Upper lobe of left lung (tissue), 4 donors: ENCODE results near the gene STXBP5L.

Source experiments
- CTCF ChIP-seq, 6 experiments: fragments of 450-650 bp in 4 of 6; fragments of 200-600 bp in 2 of 6; sonication (generic) in 2 of 6; IDR thresholded peaks; one replicate each; pipeline ENCODE4 v1.5.1; 2016 to 2019; ENCODE audit warnings: antibody characterized with exemption in 6 of 6
- EP300 ChIP-seq, 4 donors: sonication (generic); formaldehyde crosslinking; IDR thresholded peaks; one replicate each; pipeline ENCODE4 v1.5.1; 2017; ENCODE audit warnings: antibody characterized with exemption in 4 of 4, control low read depth in 2 of 4
- POLR2A ChIP-seq, 4 donors: fragments of 450-650 bp; IDR thresholded peaks; one replicate each; pipeline ENCODE4 v1.5.1; 2016 to 2017; ENCODE audit warnings: antibody characterized with exemption in 4 of 4, mild to moderate bottlenecking in 2 of 4
- POLR2AphosphoS5 ChIP-seq, 2 donors: sonication (generic); formaldehyde crosslinking; IDR thresholded peaks; one replicate each; pipeline ENCODE4 v1.5.1; 2017; ENCODE audit warnings: antibody characterized with exemption in 2 of 2

DNA sequence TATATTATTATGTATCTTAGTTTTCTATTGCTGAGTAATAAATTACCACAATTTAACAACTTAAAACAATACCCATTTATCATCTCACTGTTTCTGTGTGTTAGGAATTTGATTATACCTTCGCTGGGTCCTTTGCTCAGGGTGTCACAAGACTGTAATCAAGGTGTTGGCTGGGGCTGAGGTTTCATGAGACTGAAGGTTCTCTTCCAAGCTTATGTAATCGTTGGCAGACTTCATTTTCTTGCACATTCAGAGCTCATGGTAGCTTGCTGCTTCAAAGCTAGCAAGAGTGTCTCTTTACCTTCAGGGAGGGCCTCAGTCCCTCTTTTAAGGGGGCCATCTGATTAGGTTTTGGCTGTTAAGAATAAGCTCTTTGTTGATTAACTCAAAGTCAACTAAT lies 344.7 kb downstream of the STXBP5L start:
- no peak for TF ChIP-seq CTCF (IDR thresholded peaks at IDR 0.05)
- no peak for TF ChIP-seq POLR2A (IDR thresholded peaks at IDR 0.05)
- no peak for TF ChIP-seq POLR2AphosphoS5 (IDR thresholded peaks at IDR 0.05)
- TF ChIP-seq EP300 (IDR thresholded peaks at IDR 0.05) = no peak
